HL-60 (cell line): ENCODE data around the gene CLCF1.

Experiments used
- DNase-seq, 2 experiments: peaks; one replicate each; pipeline ENCODE4 v3.0.0-alpha.2; 2010 to 2020; ENCODE audit warnings: low read depth in 1 of 2, low spot score in 1 of 2
- H3K27ac ChIP-seq: fragments of 250-450 bp; sonication (Bioruptor Pico); replicated peaks from 2 replicates; pipeline ENCODE4 v1.5.1; 2020; ENCODE audit warnings: mild to moderate bottlenecking, moderate library complexity
- H3K27me3 ChIP-seq: fragments of 250-450 bp; sonication (Bioruptor Pico); 2 replicates; pipeline ENCODE4 v1.5.1; 2021; ENCODE audit warnings: mild to moderate bottlenecking, moderate library complexity; ENCODE audit not compliant: insufficient read depth, poor library complexity, severe bottlenecking
- H3K4me3 ChIP-seq: replicated peaks from 2 replicates; pipeline ENCODE4 v1.5.1; 2011; ENCODE audit warnings: mild to moderate bottlenecking, control low read depth, low read length; ENCODE audit not compliant: insufficient read depth
- CTCF ChIP-seq: IDR thresholded peaks from one replicate; pipeline ENCODE4 v1.5.1; 2011; ENCODE audit warnings: low read length, control low read depth, inconsistent platforms; ENCODE audit not compliant: insufficient read depth
- GABPA ChIP-seq: IDR thresholded peaks from 2 replicates; pipeline ENCODE4 v1.6.1; 2012; ENCODE audit warnings: low read depth
- POLR2AphosphoS5 ChIP-seq: IDR thresholded peaks from 2 replicates; pipeline ENCODE4 v1.6.1; 2012; ENCODE audit warnings: low read depth
- REST ChIP-seq: IDR thresholded peaks from 2 replicates; pipeline ENCODE4 v1.6.1; 2012; ENCODE audit warnings: low read depth; ENCODE audit not compliant: insufficient replicate concordance
- SPI1 ChIP-seq: IDR thresholded peaks from 2 replicates; pipeline ENCODE4 v1.6.1; 2012; ENCODE audit warnings: low read depth, mild to moderate bottlenecking, borderline replicate concordance

The CLCF1 gene

GRCh38 chr11:67397536-67397935, 24.1 kb upstream of the CLCF1 start:
- Histone ChIP-seq H3K27ac (peak overlapping the region; percentile 21), H3K4me3 (no peak overlapping the region), H3K27me3 (no peaks in the 10 kb centered on the region)
- no peak for DNase-seq
- no peak for TF ChIP-seq POLR2AphosphoS5
- no peak for TF ChIP-seq SPI1
- TF ChIP-seq REST = no peak
- no peak for TF ChIP-seq GABPA
- no peak for TF ChIP-seq CTCF

- Histone ChIP-seq H3K27me3 (no peaks in the 10 kb centered on the region), H3K4me3 (no peak overlapping the region), H3K27ac (peak overlapping the region; percentile 21)
- peak; percentile 25; the same call in 1 of the 2 replicates for TF ChIP-seq POLR2AphosphoS5
- TF ChIP-seq REST = no peak
- no peak for TF ChIP-seq CTCF
- TF ChIP-seq SPI1 = no peak
- no peak for TF ChIP-seq GABPA
- no peak for DNase-seq
These were observed 23.4 kb upstream of the CLCF1 start for GRCh38 chr11:67396587-67397389.

- DNase-seq = no peak
- H3K27me3 ChIP-seq = no peaks in the 10 kb centered on the region
- TF ChIP-seq REST (no peak), SPI1 (no peak), CTCF (no peak), GABPA (no peak), POLR2AphosphoS5 (no peak)
- no peak overlapping the region for H3K4me3 ChIP-seq
- H3K27ac ChIP-seq = no peak overlapping the region
These were observed 22.8 kb upstream of the CLCF1 start for GRCh38 chr11:67396259-67396581.
